ENCODE measurements around the gene ZDHHC19.

ZDHHC19 gene

DNA sequence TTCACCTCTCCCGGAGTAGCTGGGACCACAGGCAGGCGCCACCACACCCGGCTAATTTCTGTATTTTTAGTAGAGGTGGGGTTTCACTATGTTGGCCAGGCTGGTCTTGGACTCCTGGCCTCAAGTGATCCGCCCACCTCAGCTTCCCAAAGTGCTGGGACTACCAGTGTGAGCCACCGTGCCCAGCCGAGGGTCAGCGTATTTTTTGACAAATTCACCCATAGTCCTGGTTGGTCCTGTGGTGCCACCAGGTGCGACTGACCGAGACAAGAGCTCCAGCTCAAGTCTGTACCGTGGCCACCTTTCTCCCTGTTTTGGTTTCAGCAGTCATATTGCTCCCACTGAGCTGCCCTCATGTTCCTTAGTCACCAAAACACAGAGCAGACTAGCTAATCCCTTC lies 13.9 kb upstream of the ZDHHC19 start:
- Histone ChIP-seq H3K9me3 (ENCODE audit: control insufficient read depth, insufficient read depth, low read length) (no peaks in the 10 kb centered on the region), H3K27me3 (ENCODE audit: control insufficient read depth, insufficient read depth, low read length) (no peaks in the 10 kb centered on the region), H3K4me1 (ENCODE audit: control insufficient read depth, insufficient read depth, low read length) (no peaks in the 10 kb centered on the region; the same call in 1 of the 2 replicates), H3K36me3 (ENCODE audit: control insufficient read depth, insufficient read depth, low read length) (no peaks in the 10 kb centered on the region), H3K4me3 (ENCODE audit: low read length) (no peak overlapping the region), H3K27ac (ENCODE audit: low read length) (no peak overlapping the region)
- DNase-seq (ENCODE audit: low read depth, low spot score): no peak
- WGBS (ENCODE audit: insufficient coverage, insufficient read length): no CpG with 5 or more reads among the region's 10 CpGs

DNA sequence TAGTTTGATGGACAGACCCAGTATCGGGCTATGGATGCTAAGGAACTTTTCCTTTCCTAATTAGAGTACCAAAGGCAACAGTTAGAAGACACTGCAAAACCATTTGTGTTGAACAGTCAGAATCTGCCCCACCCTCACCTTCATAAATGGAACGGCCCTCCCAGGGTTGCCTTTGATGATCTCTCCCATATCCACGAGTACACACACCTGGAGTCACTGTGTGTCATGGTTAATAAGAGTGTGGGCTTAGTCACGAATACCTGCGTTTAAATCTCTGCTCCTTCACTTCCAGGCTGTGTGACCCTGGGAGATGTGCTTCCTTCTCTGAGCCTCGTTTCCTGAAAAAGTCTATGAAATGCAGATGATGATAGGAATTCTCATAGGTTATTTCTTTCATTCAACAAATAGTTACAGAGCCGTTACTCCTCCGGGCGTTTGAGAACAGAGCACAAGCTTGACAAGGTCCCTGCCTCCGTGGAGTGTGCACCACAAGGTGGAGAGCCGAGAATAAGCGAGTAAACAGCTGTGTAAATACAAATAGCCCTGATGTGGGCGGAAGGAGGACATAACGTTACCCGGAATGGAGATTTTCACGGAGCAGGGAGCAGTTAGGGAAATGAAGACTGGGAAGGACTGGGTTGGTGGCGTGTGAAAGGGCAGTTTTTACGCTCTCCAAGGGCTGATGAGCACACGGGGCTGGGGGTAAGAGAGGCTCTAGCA lies 11.8 kb upstream of the ZDHHC19 start:
- Histone ChIP-seq H3K4me1 (ENCODE audit: control insufficient read depth, insufficient read depth, low read length) (peaks cover 1% of the 10 kb centered on the region; the same call in 1 of the 2 replicates), H3K9me3 (ENCODE audit: control insufficient read depth, insufficient read depth, low read length) (no peaks in the 10 kb centered on the region), H3K27ac (ENCODE audit: low read length) (no peak overlapping the region), H3K27me3 (ENCODE audit: control insufficient read depth, insufficient read depth, low read length) (no peaks in the 10 kb centered on the region), H3K4me3 (ENCODE audit: low read length) (no peak overlapping the region), H3K36me3 (ENCODE audit: control insufficient read depth, insufficient read depth, low read length) (no peaks in the 10 kb centered on the region)
- no CpG with 5 or more reads among the region's 19 CpGs for WGBS (ENCODE audit: insufficient coverage, insufficient read length)
- DNase-seq (ENCODE audit: low read depth, low spot score): no peak

DNA sequence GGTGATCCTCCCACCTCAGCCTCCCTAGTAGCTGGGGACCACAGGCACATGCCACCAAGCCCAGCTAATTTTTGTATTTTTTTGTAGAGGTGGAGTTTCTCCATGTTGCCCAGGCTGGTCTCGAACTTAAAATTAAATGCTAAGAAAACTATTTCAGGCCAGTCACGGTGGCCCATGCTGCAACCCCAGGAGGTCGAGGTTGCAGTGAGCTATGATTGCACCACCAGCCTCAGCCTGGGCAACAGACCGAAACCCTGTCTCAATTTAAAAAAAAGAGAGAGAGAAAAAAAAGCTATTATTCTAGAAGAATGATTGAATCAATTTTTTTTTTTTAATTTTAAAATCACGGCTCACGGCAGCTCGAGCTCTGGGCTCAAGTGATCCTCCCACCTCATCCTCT lies 9.8 kb upstream of the ZDHHC19 start:
- WGBS (ENCODE audit: insufficient coverage, insufficient read length): no CpG with 5 or more reads among the region's 7 CpGs
- no peaks in the 10 kb centered on the region for H3K27me3 ChIP-seq (ENCODE audit: control insufficient read depth, insufficient read depth, low read length)
- H3K4me1 ChIP-seq (ENCODE audit: control insufficient read depth, insufficient read depth, low read length): peaks cover 3% of the 10 kb centered on the region
- H3K27ac ChIP-seq (ENCODE audit: low read length): no peak overlapping the region
- H3K4me3 ChIP-seq (ENCODE audit: low read length): no peak overlapping the region
- H3K36me3 ChIP-seq (ENCODE audit: control insufficient read depth, insufficient read depth, low read length): no peaks in the 10 kb centered on the region
- no peaks in the 10 kb centered on the region for H3K9me3 ChIP-seq (ENCODE audit: control insufficient read depth, insufficient read depth, low read length)
- no peak for DNase-seq (ENCODE audit: low read depth, low spot score)

DNA sequence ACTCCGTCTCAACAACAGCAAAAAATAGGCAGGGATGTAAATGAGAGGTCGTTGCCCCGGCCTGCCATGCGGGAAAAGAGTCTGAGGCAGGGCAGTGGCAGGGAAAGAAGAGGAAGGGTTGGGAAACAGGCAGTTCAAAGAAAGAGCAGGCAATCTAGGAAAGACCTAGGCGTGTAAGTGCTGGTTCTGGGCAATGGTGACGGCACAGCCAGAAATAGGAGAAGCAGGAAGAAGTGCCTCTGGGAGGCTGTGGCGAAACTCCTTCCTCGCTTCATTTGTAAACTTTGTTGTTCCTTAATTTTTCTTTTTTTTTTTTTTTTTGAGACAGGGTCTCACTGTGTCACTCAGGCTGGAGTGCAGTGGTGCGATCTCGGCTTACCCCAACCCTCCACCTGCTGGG lies 9.4 kb upstream of the ZDHHC19 start:
- H3K9me3 ChIP-seq (ENCODE audit: control insufficient read depth, insufficient read depth, low read length): no peaks in the 10 kb centered on the region
- no peak overlapping the region for H3K4me3 ChIP-seq (ENCODE audit: low read length)
- no peak for DNase-seq (ENCODE audit: low read depth, low spot score)
- no peaks in the 10 kb centered on the region for H3K36me3 ChIP-seq (ENCODE audit: control insufficient read depth, insufficient read depth, low read length)
- no peaks in the 10 kb centered on the region for H3K27me3 ChIP-seq (ENCODE audit: control insufficient read depth, insufficient read depth, low read length)
- peaks cover 4% of the 10 kb centered on the region for H3K4me1 ChIP-seq (ENCODE audit: control insufficient read depth, insufficient read depth, low read length)
- no peak overlapping the region for H3K27ac ChIP-seq (ENCODE audit: low read length)
- no CpG with 5 or more reads among the region's 10 CpGs for WGBS (ENCODE audit: insufficient coverage, insufficient read length)

DNA sequence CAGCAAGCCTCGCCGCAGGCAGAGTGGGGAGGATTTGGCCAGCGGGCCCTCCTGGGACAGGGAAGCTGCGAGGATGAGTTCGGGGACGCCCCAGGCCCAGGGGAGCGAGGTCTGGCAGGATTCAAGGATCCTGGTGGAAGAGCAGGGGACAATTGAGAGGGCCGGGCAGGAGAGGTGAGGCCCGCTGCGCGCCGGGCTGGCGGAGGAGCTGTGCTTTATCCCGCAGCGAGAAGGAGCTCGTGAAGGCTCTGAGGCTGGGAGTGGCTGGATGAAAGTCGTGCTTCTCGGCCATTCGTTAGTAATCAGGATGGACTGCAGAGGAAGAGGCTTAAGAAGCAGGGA lies 8.7 kb upstream of the ZDHHC19 start:
- no CpG with 5 or more reads among the region's 19 CpGs for WGBS (ENCODE audit: insufficient coverage, insufficient read length)
- no peak for DNase-seq (ENCODE audit: low read depth, low spot score)
- H3K27ac ChIP-seq (ENCODE audit: low read length): no peak overlapping the region
- H3K4me3 ChIP-seq (ENCODE audit: low read length): no peak overlapping the region
- no peaks in the 10 kb centered on the region for H3K36me3 ChIP-seq (ENCODE audit: control insufficient read depth, insufficient read depth, low read length)
- H3K9me3 ChIP-seq (ENCODE audit: control insufficient read depth, insufficient read depth, low read length): no peaks in the 10 kb centered on the region
- peaks cover 4% of the 10 kb centered on the region for H3K4me1 ChIP-seq (ENCODE audit: control insufficient read depth, insufficient read depth, low read length)
- H3K27me3 ChIP-seq (ENCODE audit: control insufficient read depth, insufficient read depth, low read length): no peaks in the 10 kb centered on the region

DNA sequence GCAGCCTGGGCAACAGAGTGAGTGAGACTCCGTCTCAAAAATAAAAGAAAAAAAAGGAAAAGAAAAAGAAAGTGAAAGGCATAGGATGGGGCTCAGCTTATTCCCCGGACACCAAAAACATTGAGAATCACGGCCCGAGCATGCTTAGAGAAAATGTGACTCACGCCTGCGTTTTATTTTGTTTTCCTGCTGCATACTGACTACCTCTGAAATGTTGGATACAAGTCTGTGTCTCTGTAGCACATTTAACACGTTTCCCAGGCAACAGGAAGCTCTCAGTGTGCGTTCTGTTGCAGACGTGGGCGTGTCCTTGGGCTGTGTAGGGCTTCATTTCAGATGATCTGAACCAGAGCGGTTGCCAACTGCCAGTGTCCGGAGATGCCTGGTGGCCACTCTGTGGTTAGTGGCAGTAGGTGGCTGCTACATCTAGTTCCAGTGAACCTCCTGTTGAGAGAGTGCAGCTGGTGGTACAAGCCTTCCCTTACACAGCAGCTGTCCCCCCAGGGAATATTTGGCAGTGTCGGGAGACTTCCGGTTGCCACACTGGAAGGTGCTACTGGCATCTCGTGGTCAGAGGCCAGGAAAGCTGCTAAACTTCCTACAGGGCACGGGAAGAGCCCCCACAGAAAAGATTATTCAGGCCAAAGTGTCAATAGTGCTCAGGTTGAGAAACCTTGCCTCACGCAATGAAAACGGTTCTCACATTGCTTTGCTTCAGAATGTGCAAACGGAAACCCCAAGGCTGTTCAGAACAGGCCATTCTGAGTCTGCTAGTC lies 8.2 kb upstream of the ZDHHC19 start:
- DNase-seq (ENCODE audit: low read depth, low spot score): no peak
- H3K27ac ChIP-seq (ENCODE audit: low read length): no peak overlapping the region
- WGBS (ENCODE audit: insufficient coverage, insufficient read length): no CpG with 5 or more reads among the region's 19 CpGs

DNA sequence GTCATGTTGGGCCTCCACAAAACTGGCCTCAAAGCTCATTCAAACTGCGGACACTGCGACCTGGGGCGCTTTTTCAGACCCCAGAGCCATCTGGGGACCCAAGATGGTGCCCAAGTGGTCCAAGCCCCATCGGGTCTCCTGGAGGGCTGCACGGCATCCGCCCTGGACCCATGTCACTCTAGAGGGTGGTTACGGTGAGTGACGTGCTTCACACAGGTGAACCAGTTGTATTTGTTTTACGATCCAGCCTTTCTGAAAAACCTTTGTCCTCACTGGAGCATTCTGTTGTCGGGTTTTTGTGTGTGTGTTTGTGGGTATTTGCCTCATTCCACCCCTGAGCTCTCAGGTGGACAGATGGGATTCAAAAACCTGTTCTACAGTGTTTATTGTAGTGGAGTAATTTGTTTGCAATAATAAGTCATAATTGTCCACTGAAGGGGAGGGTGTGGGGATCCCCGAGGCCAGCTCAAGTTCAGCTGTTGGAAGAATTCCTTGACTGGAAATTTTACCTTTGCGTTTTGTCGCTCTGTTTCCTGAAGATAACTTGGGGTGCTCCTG lies 7.0 kb upstream of the ZDHHC19 start:
- H3K27ac ChIP-seq (ENCODE audit: low read length): no peak overlapping the region
- peaks cover 4% of the 10 kb centered on the region; the same call in 1 of the 2 replicates for H3K4me1 ChIP-seq (ENCODE audit: control insufficient read depth, insufficient read depth, low read length)
- WGBS (ENCODE audit: insufficient coverage, insufficient read length): no CpG with 5 or more reads among the region's 13 CpGs
- H3K36me3 ChIP-seq (ENCODE audit: control insufficient read depth, insufficient read depth, low read length): no peaks in the 10 kb centered on the region
- H3K4me3 ChIP-seq (ENCODE audit: low read length): no peak overlapping the region
- no peaks in the 10 kb centered on the region for H3K9me3 ChIP-seq (ENCODE audit: control insufficient read depth, insufficient read depth, low read length)
- H3K27me3 ChIP-seq (ENCODE audit: control insufficient read depth, insufficient read depth, low read length): no peaks in the 10 kb centered on the region
- DNase-seq (ENCODE audit: low read depth, low spot score): no peak

More for the DNA sequence above, 8.2 kb upstream of the ZDHHC19 start:
- Histone ChIP-seq H3K27me3 (ENCODE audit: control insufficient read depth, insufficient read depth, low read length) (no peaks in the 10 kb centered on the region), H3K4me1 (ENCODE audit: control insufficient read depth, insufficient read depth, low read length) (peaks cover 4% of the 10 kb centered on the region), H3K4me3 (ENCODE audit: low read length) (no peak overlapping the region), H3K9me3 (ENCODE audit: control insufficient read depth, insufficient read depth, low read length) (no peaks in the 10 kb centered on the region), H3K36me3 (ENCODE audit: control insufficient read depth, insufficient read depth, low read length) (no peaks in the 10 kb centered on the region)

DNA sequence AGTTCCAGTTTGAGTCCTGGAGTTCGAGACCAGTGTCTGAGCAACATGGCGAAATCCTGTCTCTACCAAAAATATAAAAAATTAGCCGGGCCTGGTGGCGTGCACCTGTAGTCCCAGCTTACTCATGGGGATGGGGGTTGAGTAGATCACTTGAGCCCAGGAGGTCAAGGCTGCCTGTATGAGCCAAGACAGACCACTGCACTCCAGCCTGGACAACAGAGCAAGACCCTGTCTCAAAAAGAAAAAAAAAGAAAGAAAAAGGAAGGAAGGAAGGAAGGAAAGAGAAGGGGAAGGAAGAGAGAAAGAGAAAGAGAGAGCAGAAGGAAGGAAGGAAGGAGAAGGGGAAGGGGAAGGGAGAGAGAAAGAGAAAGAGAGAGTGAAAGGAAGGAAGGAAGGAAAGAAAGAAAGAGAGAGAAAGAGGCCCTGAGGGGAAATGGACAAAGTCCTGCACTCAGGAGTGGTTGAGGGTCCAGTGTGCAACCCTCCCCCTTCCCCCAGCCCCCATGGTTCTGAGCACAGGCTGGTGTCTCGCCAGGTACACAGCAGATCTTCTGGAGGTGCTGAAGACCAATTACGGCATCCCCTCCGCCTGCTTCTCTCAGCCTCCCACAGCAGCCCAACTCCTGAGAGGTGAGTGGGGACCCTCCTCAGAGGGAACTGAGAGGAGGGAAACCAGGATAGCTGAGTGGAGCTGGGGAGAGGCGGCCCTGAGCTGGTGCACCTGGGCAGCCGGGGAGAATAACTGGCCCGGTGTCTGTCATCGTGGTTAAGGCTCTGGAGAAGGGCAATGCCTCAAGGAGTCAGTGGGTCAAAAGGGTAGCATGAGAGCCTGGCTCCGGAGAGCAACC lies 6.3 kb upstream of the ZDHHC19 start:
- Histone ChIP-seq H3K4me1 (ENCODE audit: control insufficient read depth, insufficient read depth, low read length) (peaks cover 4% of the 10 kb centered on the region; the same call in 1 of the 2 replicates), H3K4me3 (ENCODE audit: low read length) (no peak overlapping the region), H3K27me3 (ENCODE audit: control insufficient read depth, insufficient read depth, low read length) (no peaks in the 10 kb centered on the region), H3K27ac (ENCODE audit: low read length) (no peak overlapping the region), H3K36me3 (ENCODE audit: control insufficient read depth, insufficient read depth, low read length) (no peaks in the 10 kb centered on the region), H3K9me3 (ENCODE audit: control insufficient read depth, insufficient read depth, low read length) (no peaks in the 10 kb centered on the region)
- no CpG with 5 or more reads among the region's 12 CpGs for WGBS (ENCODE audit: insufficient coverage, insufficient read length)
- no peak for DNase-seq (ENCODE audit: low read depth, low spot score)

DNA sequence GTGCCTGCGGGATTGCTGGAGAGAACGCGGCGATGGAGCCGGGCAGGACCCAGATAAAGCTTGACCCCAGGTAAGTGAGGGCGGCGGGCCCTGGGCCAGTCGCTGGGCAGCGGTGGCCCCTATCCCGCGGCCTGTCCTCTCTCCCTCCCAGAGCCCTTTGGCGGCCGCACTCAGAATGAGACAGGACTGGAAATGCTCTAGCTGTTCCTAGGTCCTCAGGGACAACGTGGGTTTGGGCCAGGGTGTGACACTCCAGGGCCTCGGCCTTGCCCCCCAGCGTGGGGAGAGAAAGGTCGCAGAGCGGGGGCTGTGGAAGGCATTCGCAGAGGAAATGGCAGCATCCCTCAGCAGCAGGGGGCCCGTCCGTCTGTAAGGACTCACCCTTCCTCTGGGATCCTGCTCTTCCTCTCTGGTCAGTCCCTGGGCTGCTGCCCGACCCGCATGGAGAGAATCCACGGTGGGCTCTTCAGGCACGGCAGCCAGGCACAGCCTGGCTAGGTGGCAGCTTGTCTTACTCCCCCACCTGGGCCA lies 5.5 kb upstream of the ZDHHC19 start:
- Histone ChIP-seq H3K27me3 (ENCODE audit: control insufficient read depth, insufficient read depth, low read length) (no peaks in the 10 kb centered on the region), H3K4me1 (ENCODE audit: control insufficient read depth, insufficient read depth, low read length) (peaks cover 4% of the 10 kb centered on the region; the same call in 1 of the 2 replicates), H3K36me3 (ENCODE audit: control insufficient read depth, insufficient read depth, low read length) (no peaks in the 10 kb centered on the region), H3K4me3 (ENCODE audit: low read length) (peak overlapping the region; percentile 45; the same call in 1 of the 2 replicates), H3K9me3 (ENCODE audit: control insufficient read depth, insufficient read depth, low read length) (no peaks in the 10 kb centered on the region), H3K27ac (ENCODE audit: low read length) (no peak overlapping the region)
- no peak for DNase-seq (ENCODE audit: low read depth, low spot score)
- no CpG with 5 or more reads among the region's 25 CpGs for WGBS (ENCODE audit: insufficient coverage, insufficient read length)

DNA sequence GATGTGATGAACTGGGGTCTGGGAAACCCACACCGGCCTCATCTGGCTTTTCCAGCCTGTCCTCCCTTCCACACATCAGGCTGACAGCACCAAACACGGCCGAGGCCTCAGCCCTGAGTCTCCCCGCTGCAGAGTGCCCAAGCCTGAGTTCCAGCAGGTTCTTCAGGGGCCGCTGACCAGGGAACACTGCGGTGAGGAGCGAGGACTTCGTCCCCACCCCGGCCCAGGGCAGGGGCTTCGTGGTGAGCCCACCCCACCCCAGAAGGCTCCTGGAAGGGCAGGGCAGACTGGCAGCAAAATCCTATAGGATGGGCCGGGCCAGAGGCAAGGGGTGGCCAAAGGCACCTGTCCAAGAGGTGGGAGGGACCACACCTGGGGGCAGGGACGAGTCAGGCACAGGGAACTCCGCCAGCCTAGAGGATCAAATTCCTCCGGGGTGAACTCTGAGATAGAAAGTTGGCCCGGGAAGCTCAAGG lies 4.9 kb upstream of the ZDHHC19 start, which contains the start of gene SLC51A:
Gene SLC51A, plus strand, starts transcription at position 446 of the 476 bp plus-strand sequence. CDS start 179 bp downstream, outside the sequence.
- no peak for DNase-seq (ENCODE audit: low read depth, low spot score)
- Histone ChIP-seq H3K9me3 (ENCODE audit: control insufficient read depth, insufficient read depth, low read length) (no peaks in the 10 kb centered on the region), H3K36me3 (ENCODE audit: control insufficient read depth, insufficient read depth, low read length) (no peaks in the 10 kb centered on the region), H3K4me1 (ENCODE audit: control insufficient read depth, insufficient read depth, low read length) (peaks cover 6% of the 10 kb centered on the region), H3K27me3 (ENCODE audit: control insufficient read depth, insufficient read depth, low read length) (no peaks in the 10 kb centered on the region), H3K27ac (ENCODE audit: low read length) (no peak within 1 kb of the TSS), H3K4me3 (ENCODE audit: low read length) (peak within 1 kb of the TSS; percentile 45; the same call in 1 of the 2 replicates)
- no CpG with 5 or more reads among the region's 15 CpGs for WGBS (ENCODE audit: insufficient coverage, insufficient read length)
